NOMO-1 treated with DMSO at 0.1 percent for 48 hours (cell line): Measurements from ENCODE around the gene ZPR1.
"Not testable (repeated sequence)": the region's sequence is repeated elsewhere in the genome, so short reads cannot be mapped to it uniquely, and the experiment has no call there.

Source experiments
- DNase-seq: peaks from one replicate; lab custom pipeline; 2025; ENCODE audit not compliant: unreplicated experiment; lab: John Stamatoyannopoulos, UW

The ZPR1 gene

GRCh38 chr11:116787786-116788486 lies at the start of gene ZPR1:
TSS of gene ZPR1 (minus strand) at chr11:116788023. CDS start at chr11:116787990, 33 bp downstream.
- DNase-seq = peak; percentile 70

- DNase-seq = no peak
Observed at GRCh38 chr11:116836632-116836991, 48.8 kb upstream of the ZPR1 start.

GRCh38 chr11:116835791-116836631 lies 48.2 kb upstream of the ZPR1 start:
- DNase-seq = peak; percentile 81

- DNase-seq = peak; percentile 20
Observed at GRCh38 chr11:116835042-116835772, 47.4 kb upstream of the ZPR1 start.

- not testable (repeated sequence) for DNase-seq
Observed at GRCh38 chr11:116834535-116835041, 46.8 kb upstream of the ZPR1 start.

- DNase-seq = no peak
Observed at GRCh38 chr11:116833816-116834534, 46.2 kb upstream of the ZPR1 start.

GRCh38 chr11:116833491-116833815 lies 45.6 kb upstream of the ZPR1 start:
- DNase-seq = no peak

GRCh38 chr11:116832350-116833290 lies 44.8 kb upstream of the ZPR1 start:
- no peak for DNase-seq

- no peak for DNase-seq
Observed at GRCh38 chr11:116831790-116832349, 44.0 kb upstream of the ZPR1 start.

- no peak for DNase-seq
Observed at GRCh38 chr11:116830184-116830912, 42.5 kb upstream of the ZPR1 start.

- DNase-seq = no peak
Observed at GRCh38 chr11:116829525-116830183, 41.8 kb upstream of the ZPR1 start, which contains the start of gene APOC3. TSS of gene APOC3 (plus strand) at chr11:116829907. CDS start at chr11:116830583, 676 bp downstream.

GRCh38 chr11:116828632-116829524 lies 41.1 kb upstream of the ZPR1 start:
- DNase-seq = no peak

- DNase-seq = no peak
Observed at GRCh38 chr11:116827461-116827860, 39.6 kb upstream of the ZPR1 start.

- no peak for DNase-seq
Observed at GRCh38 chr11:116826751-116827431, 39.1 kb upstream of the ZPR1 start.

GRCh38 chr11:116825854-116826750 lies 38.3 kb upstream of the ZPR1 start:
- DNase-seq = no peak

- no peak for DNase-seq
Observed at GRCh38 chr11:116825434-116825833, 37.6 kb upstream of the ZPR1 start.
